ENCODE measurements around the gene GPX2. TPM values are rescaled to one million over a fixed set of nuclear protein-coding genes. Genes with fewer than 3 reads are reported as not detected.
A peak's percentile ranks its signal among the peaks of the same experiment; 100 is the strongest.

GPX2 gene
- polyA plus RNA-seq, 1 experiment = 1.3 TPM

DNA sequence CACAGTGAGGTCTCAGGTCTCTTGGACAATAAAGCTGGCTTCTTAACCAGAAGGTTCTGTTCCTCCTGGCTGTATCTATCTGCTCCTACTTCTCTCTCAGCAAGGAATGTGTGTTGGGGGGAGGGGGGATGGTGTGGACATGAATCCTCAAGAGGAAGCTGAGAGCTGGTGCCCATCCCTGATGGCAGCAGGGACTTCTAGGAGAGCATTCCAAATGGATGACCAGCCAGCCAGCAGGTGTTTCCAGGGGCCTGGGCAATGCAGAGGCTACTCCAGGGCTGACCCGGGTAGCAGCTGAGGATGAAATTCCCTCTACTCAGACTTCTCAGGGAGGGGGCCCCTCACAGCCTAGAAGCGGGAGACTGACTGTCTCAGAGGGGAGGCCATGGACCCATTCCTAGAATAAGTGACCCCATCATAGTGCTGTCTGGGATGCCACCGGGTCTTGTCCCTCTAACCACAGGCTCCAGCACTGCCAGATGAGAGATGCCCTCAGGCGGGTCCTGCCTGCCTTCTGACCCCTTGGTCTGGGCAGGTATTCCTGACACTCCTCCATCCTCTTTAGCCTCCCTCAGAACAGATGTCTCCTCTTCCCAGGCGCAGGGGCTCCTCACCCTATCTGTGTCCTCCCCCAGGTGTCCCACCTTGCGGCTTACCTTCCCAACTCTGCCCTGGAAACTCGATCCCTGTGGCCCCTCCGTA is 28.4 kb upstream of the GPX2 start:
- ChIA-PET CTCF (interaction anchor here (0.6 to 1.2 kb wide), 10 partner anchors 9 to 1499 kb away, joined by 3 to 4 read pairs (median 3); partner anchors contain the start of gene FNTB), POLR2A (interaction anchor here (0.7 kb wide), 2 partner anchors 28 to 535 kb away, joined by 3 to 5 read pairs; no protein-coding TSS in a partner anchor)
- Histone ChIP-seq H3K27ac (ENCODE audit: low read depth, low read length) (no peak overlapping the region), H3K4me3 (ENCODE audit: low read depth, low read length) (peak overlapping the region; percentile 74), H3K9me3 (ENCODE audit: control insufficient read depth, insufficient read depth, low read length) (no peaks in the 10 kb centered on the region; the same call in 1 of the 2 replicates), H3K27me3 (ENCODE audit: control insufficient read depth, insufficient read depth, low read length) (peaks cover 3% of the 10 kb centered on the region)
- no peak for DNase-seq (ENCODE audit: low read depth, low spot score)
- no peak for TF ChIP-seq CTCF (IDR thresholded peaks at IDR 0.05; ENCODE audit: low read depth, low read length)

DNA sequence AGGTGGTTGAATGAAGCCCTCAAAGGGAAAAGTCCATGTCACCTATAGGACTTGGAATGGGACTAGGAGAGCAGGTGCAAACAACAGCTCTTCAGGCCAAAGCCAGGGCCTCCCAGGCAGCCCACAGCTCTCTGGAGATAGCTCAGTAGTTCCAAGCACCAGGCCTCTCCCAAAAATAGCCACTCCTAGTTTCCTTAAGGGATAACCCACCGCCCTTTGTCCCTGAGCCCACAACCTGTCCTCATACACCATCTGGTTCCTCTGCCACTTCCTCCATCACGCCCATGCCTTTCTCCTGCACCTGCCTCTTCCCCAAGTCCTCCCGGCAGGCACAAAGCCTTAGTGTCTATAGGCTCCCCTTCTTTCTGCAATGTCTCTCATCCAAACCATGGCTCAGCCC is 27.5 kb upstream of the GPX2 start:
- no peak overlapping the region for H3K27ac ChIP-seq (ENCODE audit: low read depth, low read length)
- POLR2A ChIA-PET = interaction anchor here (0.7 kb wide), 1 partner anchor 534 kb away, joined by 5 read pairs; no protein-coding TSS in a partner anchor
- no peak for TF ChIP-seq CTCF (IDR thresholded peaks at IDR 0.05; ENCODE audit: low read depth, low read length)
- no peak for DNase-seq (ENCODE audit: low read depth, low spot score)
- CTCF ChIA-PET = interaction anchor here (0.6 to 1.2 kb wide), 5 partner anchors 14 to 55 kb away, joined by 3 to 4 read pairs (median 3); partner anchors contain the start of gene FNTB
- H3K4me3 ChIP-seq (ENCODE audit: low read depth, low read length) = no peak overlapping the region
- H3K27me3 ChIP-seq (ENCODE audit: control insufficient read depth, insufficient read depth, low read length) = peaks cover 3% of the 10 kb centered on the region
- H3K9me3 ChIP-seq (ENCODE audit: control insufficient read depth, insufficient read depth, low read length) = no peaks in the 10 kb centered on the region; the same call in 1 of the 2 replicates

DNA sequence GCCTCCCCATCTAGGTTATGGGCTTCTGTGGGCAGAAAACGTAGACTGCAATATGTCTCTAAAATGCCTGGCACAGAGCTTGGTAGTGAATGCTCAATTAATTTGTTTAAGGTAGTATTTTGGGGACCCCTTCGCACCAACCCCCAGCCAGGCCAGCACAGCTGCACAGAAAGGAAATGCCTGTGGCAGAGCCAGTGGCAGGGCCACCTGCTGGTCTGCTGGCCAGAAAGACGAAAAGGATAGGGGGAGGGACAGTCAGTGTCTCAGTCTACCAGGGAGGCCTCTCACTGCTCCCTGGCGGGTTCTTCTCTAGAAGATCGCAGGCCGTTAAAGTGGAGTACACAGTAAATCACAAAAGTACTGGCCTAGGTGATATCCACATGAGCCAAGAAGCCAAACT is 26.1 kb upstream of the GPX2 start:
- no peaks in the 10 kb centered on the region; the same call in 1 of the 2 replicates for H3K9me3 ChIP-seq (ENCODE audit: control insufficient read depth, insufficient read depth, low read length)
- TF ChIP-seq CTCF (IDR thresholded peaks at IDR 0.05; ENCODE audit: low read depth, low read length) = no peak
- POLR2A ChIA-PET = no interaction called here

GRCh38 chr14:64968167-64968566 is 25.6 kb upstream of the GPX2 start:
- Histone ChIP-seq H3K27me3 (ENCODE audit: control insufficient read depth, insufficient read depth, low read length) (peaks cover 3% of the 10 kb centered on the region), H3K4me3 (ENCODE audit: low read depth, low read length) (no peak overlapping the region), H3K9me3 (ENCODE audit: control insufficient read depth, insufficient read depth, low read length) (no peaks in the 10 kb centered on the region; the same call in 1 of the 2 replicates), H3K27ac (ENCODE audit: low read depth, low read length) (no peak overlapping the region)
- no peak for TF ChIP-seq CTCF (IDR thresholded peaks at IDR 0.05; ENCODE audit: low read depth, low read length)
- DNase-seq (ENCODE audit: low read depth, low spot score) = no peak
- CTCF ChIA-PET = interaction anchor here (0.7 kb wide), 1 partner anchor 52 kb away, joined by 3 read pairs; no protein-coding TSS in a partner anchor
- POLR2A ChIA-PET = no interaction called here

More for the DNA sequence above, 26.1 kb upstream of the GPX2 start:
- DNase-seq (ENCODE audit: low read depth, low spot score) = no peak
- CTCF ChIA-PET = interaction anchor here (0.7 kb wide), 1 partner anchor 51 kb away, joined by 3 read pairs; no protein-coding TSS in a partner anchor
- no peak overlapping the region for H3K4me3 ChIP-seq (ENCODE audit: low read depth, low read length)
- no peak overlapping the region for H3K27ac ChIP-seq (ENCODE audit: low read depth, low read length)
- H3K27me3 ChIP-seq (ENCODE audit: control insufficient read depth, insufficient read depth, low read length) = peaks cover 3% of the 10 kb centered on the region

DNA sequence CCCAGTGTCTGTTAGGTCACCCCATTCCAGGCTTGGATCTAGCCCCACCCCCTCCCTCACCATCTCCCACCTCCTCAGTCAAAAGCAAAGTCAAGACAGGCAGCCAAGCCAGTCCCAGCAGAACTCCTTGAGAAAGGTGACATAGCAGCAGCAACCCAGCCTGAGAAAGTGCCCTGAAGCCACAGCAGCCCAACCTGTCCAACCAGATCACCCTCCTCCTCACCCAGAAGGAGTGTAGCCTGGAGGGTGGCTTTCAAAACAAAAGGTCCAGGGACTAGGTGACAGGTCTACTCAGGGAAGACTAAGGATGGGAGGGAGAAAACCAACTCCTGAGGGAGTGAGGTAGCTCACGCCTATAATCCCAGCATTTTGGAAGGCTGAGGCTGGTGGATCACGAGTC is 24.4 kb upstream of the GPX2 start:
- no peaks in the 10 kb centered on the region for H3K9me3 ChIP-seq (ENCODE audit: control insufficient read depth, insufficient read depth, low read length)
- ChIA-PET CTCF (no interaction called here), POLR2A (no interaction called here)
- H3K27me3 ChIP-seq (ENCODE audit: control insufficient read depth, insufficient read depth, low read length) = peaks cover 3% of the 10 kb centered on the region
- no peak for DNase-seq (ENCODE audit: low read depth, low spot score)
- no peak overlapping the region for H3K27ac ChIP-seq (ENCODE audit: low read depth, low read length)
- no peak overlapping the region for H3K4me3 ChIP-seq (ENCODE audit: low read depth, low read length)
- TF ChIP-seq CTCF (IDR thresholded peaks at IDR 0.05; ENCODE audit: low read depth, low read length) = no peak
